ENCODE results near the gene SIVA1. TPM values are rescaled to one million over a fixed set of nuclear protein-coding genes. Genes with fewer than 3 reads are reported as not detected.
A peak's percentile ranks its signal among the peaks of the same experiment; 100 is the strongest.

The SIVA1 gene
- total RNA-seq, 1 donor from 2014 or later = 47.0 TPM

GRCh38 chr14:104724407-104724980 is 28.5 kb upstream of the SIVA1 start:
- Mint-ChIP-seq H3K36me3 (ENCODE audit: low read depth) (peaks cover 6% of the 10 kb centered on the region), H3K4me1 (ENCODE audit: low read depth) (peaks cover 25% of the 10 kb centered on the region), H3K27me3 (ENCODE audit: low read depth) (peaks cover 3% of the 10 kb centered on the region), H3K4me3 (ENCODE audit: unreplicated experiment) (peak overlapping the region; percentile 40), H3K9me3 (ENCODE audit: low read depth) (no peaks in the 10 kb centered on the region), H3K27ac (ENCODE audit: unreplicated experiment) (no peak overlapping the region)
- TF ChIP-seq CTCF (IDR thresholded peaks at IDR 0.05) = no peak
- no peak for DNase-seq (ENCODE audit: low spot score)

GRCh38 chr14:104724981-104725771 is 27.8 kb upstream of the SIVA1 start:
- H3K27me3 Mint-ChIP-seq (ENCODE audit: low read depth) = peaks cover 3% of the 10 kb centered on the region
- peak; percentile 59 for TF ChIP-seq CTCF (IDR thresholded peaks at IDR 0.05)
- H3K4me1 Mint-ChIP-seq (ENCODE audit: low read depth) = peaks cover 25% of the 10 kb centered on the region
- H3K4me3 Mint-ChIP-seq (ENCODE audit: unreplicated experiment) = peak overlapping the region; percentile 40
- H3K36me3 Mint-ChIP-seq (ENCODE audit: low read depth) = peaks cover 4% of the 10 kb centered on the region
- H3K9me3 Mint-ChIP-seq (ENCODE audit: low read depth) = no peaks in the 10 kb centered on the region
- no peak for DNase-seq (ENCODE audit: low spot score)
- H3K27ac Mint-ChIP-seq (ENCODE audit: unreplicated experiment) = no peak overlapping the region

GRCh38 chr14:104725772-104726548 is 27.0 kb upstream of the SIVA1 start:
- H3K4me1 Mint-ChIP-seq (ENCODE audit: low read depth) = peaks cover 25% of the 10 kb centered on the region
- H3K27me3 Mint-ChIP-seq (ENCODE audit: low read depth) = peaks cover 3% of the 10 kb centered on the region
- no peak overlapping the region for H3K27ac Mint-ChIP-seq (ENCODE audit: unreplicated experiment)
- H3K4me3 Mint-ChIP-seq (ENCODE audit: unreplicated experiment) = no peak overlapping the region
- no peaks in the 10 kb centered on the region for H3K9me3 Mint-ChIP-seq (ENCODE audit: low read depth)
- peaks cover 4% of the 10 kb centered on the region for H3K36me3 Mint-ChIP-seq (ENCODE audit: low read depth)
- no peak for TF ChIP-seq CTCF (IDR thresholded peaks at IDR 0.05)
- no peak for DNase-seq (ENCODE audit: low spot score)

- DNase-seq (ENCODE audit: low spot score) = no peak
- Mint-ChIP-seq H3K4me1 (ENCODE audit: low read depth) (peaks cover 19% of the 10 kb centered on the region), H3K4me3 (ENCODE audit: unreplicated experiment) (no peak overlapping the region), H3K9me3 (ENCODE audit: low read depth) (no peaks in the 10 kb centered on the region), H3K27ac (ENCODE audit: unreplicated experiment) (no peak overlapping the region), H3K27me3 (ENCODE audit: low read depth) (peaks cover 3% of the 10 kb centered on the region), H3K36me3 (ENCODE audit: low read depth) (no peaks in the 10 kb centered on the region)
- peak; percentile 41 for TF ChIP-seq CTCF (IDR thresholded peaks at IDR 0.05)
These were observed 26.1 kb upstream of the SIVA1 start for GRCh38 chr14:104726600-104727451.
